GM12801 (cell line): Measurements from ENCODE around the gene COMMD3.

ENCODE experiments used
- TF ChIP-seq, protein P1 (sequence below): IDR thresholded peaks from one replicate; pipeline ENCODE4 v1.5.1; 2011; ENCODE audit warnings: control low read depth; ENCODE audit not compliant: insufficient read length; ENCODE audit errors: extremely low read depth

COMMD3 gene

DNA sequence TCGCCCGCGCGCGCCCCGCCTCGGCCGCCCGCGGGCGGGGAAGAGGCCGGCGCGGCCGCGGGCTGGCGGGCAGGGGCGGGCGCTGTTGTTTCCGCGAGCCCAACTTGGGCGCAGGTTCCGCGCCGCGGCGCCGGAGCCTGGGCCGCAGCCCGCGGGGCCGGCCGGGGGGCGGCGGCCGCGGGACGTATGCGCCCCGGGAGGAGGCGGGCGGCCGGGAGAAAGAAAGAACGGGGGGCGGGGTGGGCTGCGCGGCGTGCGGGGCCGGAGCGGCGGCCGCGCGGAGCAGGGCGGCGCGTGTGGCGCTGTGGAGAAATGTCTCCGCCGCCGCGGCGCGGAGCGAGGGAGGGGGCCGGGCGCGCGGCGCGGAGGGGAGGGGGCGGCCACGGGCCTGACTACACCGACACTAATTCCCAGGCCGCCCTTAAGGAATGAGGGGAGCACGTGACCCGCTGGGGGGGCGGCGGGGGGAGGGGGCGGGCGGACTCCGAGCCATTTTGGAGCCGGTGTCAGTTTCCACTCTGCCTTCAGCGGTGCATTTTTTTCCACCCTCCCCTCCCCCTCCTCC is 4.5 kb downstream of the COMMD3 start, which contains the start of gene BMI1:
TSS of gene BMI1 (plus strand) at position 509 of the 565 bp plus-strand sequence. CDS start 5,351 bp downstream, outside the sequence.
- TF ChIP-seq, protein P1, sequence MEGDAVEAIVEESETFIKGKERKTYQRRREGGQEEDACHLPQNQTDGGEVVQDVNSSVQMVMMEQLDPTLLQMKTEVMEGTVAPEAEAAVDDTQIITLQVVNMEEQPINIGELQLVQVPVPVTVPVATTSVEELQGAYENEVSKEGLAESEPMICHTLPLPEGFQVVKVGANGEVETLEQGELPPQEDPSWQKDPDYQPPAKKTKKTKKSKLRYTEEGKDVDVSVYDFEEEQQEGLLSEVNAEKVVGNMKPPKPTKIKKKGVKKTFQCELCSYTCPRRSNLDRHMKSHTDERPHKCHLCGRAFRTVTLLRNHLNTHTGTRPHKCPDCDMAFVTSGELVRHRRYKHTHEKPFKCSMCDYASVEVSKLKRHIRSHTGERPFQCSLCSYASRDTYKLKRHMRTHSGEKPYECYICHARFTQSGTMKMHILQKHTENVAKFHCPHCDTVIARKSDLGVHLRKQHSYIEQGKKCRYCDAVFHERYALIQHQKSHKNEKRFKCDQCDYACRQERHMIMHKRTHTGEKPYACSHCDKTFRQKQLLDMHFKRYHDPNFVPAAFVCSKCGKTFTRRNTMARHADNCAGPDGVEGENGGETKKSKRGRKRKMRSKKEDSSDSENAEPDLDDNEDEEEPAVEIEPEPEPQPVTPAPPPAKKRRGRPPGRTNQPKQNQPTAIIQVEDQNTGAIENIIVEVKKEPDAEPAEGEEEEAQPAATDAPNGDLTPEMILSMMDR = no peak

GRCh38 chr10:22321156-22321923 is 5.2 kb downstream of the COMMD3 start:
- TF ChIP-seq, protein P1 = no peak

- TF ChIP-seq, protein P1 = no peak
Measured at GRCh38 chr10:22321924-22322640, 5.9 kb downstream of the COMMD3 start.

- TF ChIP-seq, protein P1 = no peak
Measured at GRCh38 chr10:22322641-22323160, 6.5 kb downstream of the COMMD3 start.

GRCh38 chr10:22323538-22324305 is 7.5 kb downstream of the COMMD3 start:
- TF ChIP-seq, protein P1 = no peak

DNA sequence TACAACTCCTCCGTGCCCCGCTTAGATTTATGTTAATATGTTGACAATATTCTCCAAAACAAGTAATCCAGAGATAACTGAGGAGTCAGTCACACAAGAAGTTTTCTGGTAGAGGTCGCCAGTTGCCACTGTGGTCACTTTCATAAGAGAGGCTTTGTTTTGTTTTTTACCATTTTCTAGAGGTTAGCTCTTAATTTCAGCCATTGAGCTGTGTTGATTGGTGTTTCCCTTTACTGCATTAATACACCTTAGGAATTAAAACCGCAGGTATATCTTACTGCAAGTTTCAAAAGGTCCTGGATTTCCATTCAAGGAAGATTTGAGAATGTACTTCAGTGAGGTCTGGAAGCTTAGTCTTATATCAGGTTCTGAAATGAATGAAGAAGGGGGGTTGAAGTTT is 8.2 kb downstream of the COMMD3 start:
- TF ChIP-seq, protein P1 = no peak

GRCh38 chr10:22324893-22325271 is 8.7 kb downstream of the COMMD3 start:
- TF ChIP-seq, protein P1 = no peak
